Suprapubic skin (tissue), 3 donors: Measurements from ENCODE around the gene PWWP2B.

Experiments
- CTCF ChIP-seq, 2 donors: fragments of 200-600 bp in 1 of 2; fragments of 450-650 bp in 1 of 2; sonication (generic) in 1 of 2; IDR thresholded peaks; one replicate each; pipeline ENCODE4 v1.5.1; 2016 to 2019; ENCODE audit warnings: antibody characterized with exemption in 2 of 2, mild to moderate bottlenecking in 1 of 2, moderate library complexity in 1 of 2
- POLR2AphosphoS5 ChIP-seq, 3 donors: sonication (generic); formaldehyde crosslinking; IDR thresholded peaks; one replicate each; pipeline ENCODE4 v1.6.1; 2017; ENCODE audit warnings: antibody characterized with exemption in 3 of 3

GRCh38 chr10:132430861-132431271 is 33.9 kb downstream of the PWWP2B start:
- TF ChIP-seq POLR2AphosphoS5 (IDR thresholded peaks at IDR 0.05) (no peak), CTCF (IDR thresholded peaks at IDR 0.05) (no peak)
